ENCODE measurements around the gene SMC5. TPM values are rescaled to one million over a fixed set of nuclear protein-coding genes. Genes with fewer than 3 reads are reported as not detected.

Gene SMC5
- total RNA-seq, 1 experiment from 2014 or later = 27.5 TPM

DNA sequence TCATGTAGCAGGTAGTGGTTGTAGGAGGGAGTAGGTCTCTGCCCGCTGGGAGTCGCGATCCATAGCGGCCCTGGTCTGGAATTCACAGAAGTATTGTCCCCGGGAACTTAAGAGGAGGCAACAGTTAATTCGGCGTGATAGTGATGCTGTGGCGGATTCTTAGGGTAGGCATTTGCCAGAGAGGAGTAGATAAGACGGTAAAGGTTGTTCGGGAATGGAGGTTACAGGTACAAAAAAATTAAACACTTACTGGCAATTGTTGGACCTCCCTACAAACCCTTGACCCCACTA, 679 bp downstream of the SMC5 start:
- Histone ChIP-seq H3K27ac (ENCODE audit: low read depth, low read length) (peak overlapping the region; percentile 93), H3K9me3 (ENCODE audit: control insufficient read depth in 1 of 2, insufficient read depth in 1 of 2, low read depth in 1 of 2, low read length in 2 of 2) (no peaks in the 10 kb centered on the region), H3K4me1 (ENCODE audit: control insufficient read depth in 1 of 2, insufficient read depth in 2 of 2, low read length in 2 of 2) (peaks cover 8 to 28% of the 10 kb centered on the region in 2 experiments), H3K4me3 (replicated peaks in 1 of 2; ENCODE audit: low read depth in 1 of 2, low read length in 2 of 2) (peak overlapping the region; percentile 57 to 80), H3K79me2 (ENCODE audit: insufficient read depth, low read length) (peaks cover 57% of the 10 kb centered on the region), H3K27me3 (ENCODE audit: insufficient read depth, low read length) (no peaks in the 10 kb centered on the region), H3K9ac (ENCODE audit: low read length) (peak overlapping the region; percentile 96), H4K20me1 (ENCODE audit: insufficient read depth) (peaks cover 16% of the 10 kb centered on the region; the same call in 1 of the 2 replicates), H3K9me2 (ENCODE audit: insufficient read depth) (no peaks in the 10 kb centered on the region), H2AFZ (ENCODE audit: low read depth, low read length, poor library complexity, severe bottlenecking) (no peak overlapping the region), H3K36me3 (ENCODE audit: control insufficient read depth in 1 of 2, insufficient read depth in 2 of 2, low read length in 2 of 2) (peaks cover 23 to 30% of the 10 kb centered on the region in 2 experiments), H3K4me2 (ENCODE audit: low read length) (peak overlapping the region; percentile 92)
- ATAC-seq = no peak; the same call in 1 of the 2 replicates
- TF ChIP-seq ZNF274 (IDR thresholded peaks at IDR 0.05; ENCODE audit: low read depth, low read length) = no peak
- TF ChIP-seq CEBPB (IDR thresholded peaks at IDR 0.05; ENCODE audit: low read depth) = no peak
- TF ChIP-seq, protein P1, sequence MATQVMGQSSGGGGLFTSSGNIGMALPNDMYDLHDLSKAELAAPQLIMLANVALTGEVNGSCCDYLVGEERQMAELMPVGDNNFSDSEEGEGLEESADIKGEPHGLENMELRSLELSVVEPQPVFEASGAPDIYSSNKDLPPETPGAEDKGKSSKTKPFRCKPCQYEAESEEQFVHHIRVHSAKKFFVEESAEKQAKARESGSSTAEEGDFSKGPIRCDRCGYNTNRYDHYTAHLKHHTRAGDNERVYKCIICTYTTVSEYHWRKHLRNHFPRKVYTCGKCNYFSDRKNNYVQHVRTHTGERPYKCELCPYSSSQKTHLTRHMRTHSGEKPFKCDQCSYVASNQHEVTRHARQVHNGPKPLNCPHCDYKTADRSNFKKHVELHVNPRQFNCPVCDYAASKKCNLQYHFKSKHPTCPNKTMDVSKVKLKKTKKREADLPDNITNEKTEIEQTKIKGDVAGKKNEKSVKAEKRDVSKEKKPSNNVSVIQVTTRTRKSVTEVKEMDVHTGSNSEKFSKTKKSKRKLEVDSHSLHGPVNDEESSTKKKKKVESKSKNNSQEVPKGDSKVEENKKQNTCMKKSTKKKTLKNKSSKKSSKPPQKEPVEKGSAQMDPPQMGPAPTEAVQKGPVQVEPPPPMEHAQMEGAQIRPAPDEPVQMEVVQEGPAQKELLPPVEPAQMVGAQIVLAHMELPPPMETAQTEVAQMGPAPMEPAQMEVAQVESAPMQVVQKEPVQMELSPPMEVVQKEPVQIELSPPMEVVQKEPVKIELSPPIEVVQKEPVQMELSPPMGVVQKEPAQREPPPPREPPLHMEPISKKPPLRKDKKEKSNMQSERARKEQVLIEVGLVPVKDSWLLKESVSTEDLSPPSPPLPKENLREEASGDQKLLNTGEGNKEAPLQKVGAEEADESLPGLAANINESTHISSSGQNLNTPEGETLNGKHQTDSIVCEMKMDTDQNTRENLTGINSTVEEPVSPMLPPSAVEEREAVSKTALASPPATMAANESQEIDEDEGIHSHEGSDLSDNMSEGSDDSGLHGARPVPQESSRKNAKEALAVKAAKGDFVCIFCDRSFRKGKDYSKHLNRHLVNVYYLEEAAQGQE (IDR thresholded peaks at IDR 0.05; ENCODE audit: low read depth) = no peak
- no peak for TF ChIP-seq SP1 (IDR thresholded peaks at IDR 0.05; ENCODE audit: low read depth)
- TF ChIP-seq CBX3 (IDR thresholded peaks at IDR 0.05; ENCODE audit: low read depth) = no peak
- TF ChIP-seq, protein P2, sequence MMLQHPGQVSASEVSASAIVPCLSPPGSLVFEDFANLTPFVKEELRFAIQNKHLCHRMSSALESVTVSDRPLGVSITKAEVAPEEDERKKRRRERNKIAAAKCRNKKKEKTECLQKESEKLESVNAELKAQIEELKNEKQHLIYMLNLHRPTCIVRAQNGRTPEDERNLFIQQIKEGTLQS (IDR thresholded peaks at IDR 0.05) = no peak
- TF ChIP-seq, protein P3, sequence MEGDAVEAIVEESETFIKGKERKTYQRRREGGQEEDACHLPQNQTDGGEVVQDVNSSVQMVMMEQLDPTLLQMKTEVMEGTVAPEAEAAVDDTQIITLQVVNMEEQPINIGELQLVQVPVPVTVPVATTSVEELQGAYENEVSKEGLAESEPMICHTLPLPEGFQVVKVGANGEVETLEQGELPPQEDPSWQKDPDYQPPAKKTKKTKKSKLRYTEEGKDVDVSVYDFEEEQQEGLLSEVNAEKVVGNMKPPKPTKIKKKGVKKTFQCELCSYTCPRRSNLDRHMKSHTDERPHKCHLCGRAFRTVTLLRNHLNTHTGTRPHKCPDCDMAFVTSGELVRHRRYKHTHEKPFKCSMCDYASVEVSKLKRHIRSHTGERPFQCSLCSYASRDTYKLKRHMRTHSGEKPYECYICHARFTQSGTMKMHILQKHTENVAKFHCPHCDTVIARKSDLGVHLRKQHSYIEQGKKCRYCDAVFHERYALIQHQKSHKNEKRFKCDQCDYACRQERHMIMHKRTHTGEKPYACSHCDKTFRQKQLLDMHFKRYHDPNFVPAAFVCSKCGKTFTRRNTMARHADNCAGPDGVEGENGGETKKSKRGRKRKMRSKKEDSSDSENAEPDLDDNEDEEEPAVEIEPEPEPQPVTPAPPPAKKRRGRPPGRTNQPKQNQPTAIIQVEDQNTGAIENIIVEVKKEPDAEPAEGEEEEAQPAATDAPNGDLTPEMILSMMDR (IDR thresholded peaks at IDR 0.05 in 2 of 3, conservative IDR thresholded peaks at IDR 0.05 in 1 of 3; ENCODE audit: borderline replicate concordance in 1 of 3, insufficient read depth in 1 of 3, low read depth in 2 of 3, low read length in 2 of 3) = no peak
- TF ChIP-seq, protein P4, sequence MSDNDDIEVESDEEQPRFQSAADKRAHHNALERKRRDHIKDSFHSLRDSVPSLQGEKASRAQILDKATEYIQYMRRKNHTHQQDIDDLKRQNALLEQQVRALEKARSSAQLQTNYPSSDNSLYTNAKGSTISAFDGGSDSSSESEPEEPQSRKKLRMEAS (IDR thresholded peaks at IDR 0.05) = no peak
- no peak for TF ChIP-seq ELF1 (IDR thresholded peaks at IDR 0.05; ENCODE audit: borderline replicate concordance, low read depth)
- TF ChIP-seq FOSL1 (IDR thresholded peaks at IDR 0.05; ENCODE audit: low read depth) = no peak
- TF ChIP-seq SIN3A (IDR thresholded peaks at IDR 0.05; ENCODE audit: low read depth) = no peak
- TF ChIP-seq ZFX (IDR thresholded peaks at IDR 0.05) = no peak
- ChIA-PET CTCF (no interaction called here), POLR2A (no interaction called here), RAD21 (ENCODE audit: low non-redundant PET in 1 of 2, low total read pairs in 2 of 2, uncharacterized antibody in 2 of 2, unreplicated experiment in 2 of 2) (no interaction called here)
- BruUV-seq (replicated peaks) = TSS peak; percentile 58
- intact Hi-C loops (cut with micrococcal nuclease) = no loop called here
- no peak for DNase-seq (ENCODE audit: low read depth, low spot score)
